GM12874 (cell line): ENCODE measurements around the gene NR2C2.

Source experiments
- TF ChIP-seq, protein P1 (sequence below): IDR thresholded peaks from 2 replicates; pipeline ENCODE4 v1.5.1; 2011; ENCODE audit warnings: low read depth, mild to moderate bottlenecking, control low read depth, low read length, moderate library complexity; ENCODE audit not compliant: insufficient read depth

Gene NR2C2

GRCh38 chr3:14906355-14906971, 40.9 kb upstream of the NR2C2 start:
- TF ChIP-seq, protein P1, sequence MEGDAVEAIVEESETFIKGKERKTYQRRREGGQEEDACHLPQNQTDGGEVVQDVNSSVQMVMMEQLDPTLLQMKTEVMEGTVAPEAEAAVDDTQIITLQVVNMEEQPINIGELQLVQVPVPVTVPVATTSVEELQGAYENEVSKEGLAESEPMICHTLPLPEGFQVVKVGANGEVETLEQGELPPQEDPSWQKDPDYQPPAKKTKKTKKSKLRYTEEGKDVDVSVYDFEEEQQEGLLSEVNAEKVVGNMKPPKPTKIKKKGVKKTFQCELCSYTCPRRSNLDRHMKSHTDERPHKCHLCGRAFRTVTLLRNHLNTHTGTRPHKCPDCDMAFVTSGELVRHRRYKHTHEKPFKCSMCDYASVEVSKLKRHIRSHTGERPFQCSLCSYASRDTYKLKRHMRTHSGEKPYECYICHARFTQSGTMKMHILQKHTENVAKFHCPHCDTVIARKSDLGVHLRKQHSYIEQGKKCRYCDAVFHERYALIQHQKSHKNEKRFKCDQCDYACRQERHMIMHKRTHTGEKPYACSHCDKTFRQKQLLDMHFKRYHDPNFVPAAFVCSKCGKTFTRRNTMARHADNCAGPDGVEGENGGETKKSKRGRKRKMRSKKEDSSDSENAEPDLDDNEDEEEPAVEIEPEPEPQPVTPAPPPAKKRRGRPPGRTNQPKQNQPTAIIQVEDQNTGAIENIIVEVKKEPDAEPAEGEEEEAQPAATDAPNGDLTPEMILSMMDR: no peak

DNA sequence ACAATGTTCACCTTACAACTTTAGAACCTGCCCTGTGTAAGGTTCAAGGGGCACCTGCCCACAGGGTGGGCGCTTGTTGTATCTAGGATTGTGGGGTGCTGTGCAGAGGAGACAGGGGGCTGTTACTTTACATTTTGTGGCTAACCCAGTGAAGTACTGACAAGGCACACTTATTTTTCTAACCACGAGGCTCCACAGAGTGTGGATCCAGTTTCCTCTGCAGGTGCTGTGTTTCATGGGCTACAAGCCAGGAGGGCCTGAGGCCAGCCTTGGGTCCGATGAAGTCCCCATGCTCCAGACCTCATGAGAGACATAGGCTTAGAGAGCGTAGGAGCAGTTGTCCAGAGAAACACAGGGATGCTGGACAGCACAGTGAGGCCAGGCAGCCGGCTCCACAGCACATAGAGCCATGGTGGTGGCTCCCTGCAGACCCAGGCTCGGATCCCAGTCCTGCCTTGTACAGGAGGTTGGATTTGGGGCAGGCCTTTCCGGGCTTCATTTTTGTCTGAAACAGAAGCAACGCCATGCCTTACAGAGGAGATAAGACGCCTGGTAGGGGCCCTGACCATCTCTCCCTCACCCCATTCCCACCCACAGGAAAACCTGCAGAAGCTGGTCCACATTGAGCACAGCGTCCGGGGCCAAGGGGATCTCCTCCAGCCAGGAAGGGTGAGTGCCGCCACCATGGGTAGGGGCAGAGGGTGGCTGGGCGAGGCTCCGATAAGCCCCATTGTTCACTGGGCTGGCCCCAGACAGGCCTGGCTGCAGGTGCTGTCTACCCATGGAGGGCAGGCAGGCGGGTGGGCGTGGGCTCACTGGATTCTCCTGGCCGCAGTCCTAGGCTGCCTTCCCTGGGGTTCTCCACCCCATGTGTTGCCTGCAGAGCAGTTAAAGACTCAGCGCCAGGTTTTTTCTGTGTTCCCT, 40.1 kb upstream of the NR2C2 start:
- TF ChIP-seq, protein P1: no peak

- TF ChIP-seq, protein P1: no peak
Observed at GRCh38 chr3:14909250-14909649, 38.1 kb upstream of the NR2C2 start.

- TF ChIP-seq, protein P1: no peak
Observed at GRCh38 chr3:14911651-14912050, 35.7 kb upstream of the NR2C2 start.

DNA sequence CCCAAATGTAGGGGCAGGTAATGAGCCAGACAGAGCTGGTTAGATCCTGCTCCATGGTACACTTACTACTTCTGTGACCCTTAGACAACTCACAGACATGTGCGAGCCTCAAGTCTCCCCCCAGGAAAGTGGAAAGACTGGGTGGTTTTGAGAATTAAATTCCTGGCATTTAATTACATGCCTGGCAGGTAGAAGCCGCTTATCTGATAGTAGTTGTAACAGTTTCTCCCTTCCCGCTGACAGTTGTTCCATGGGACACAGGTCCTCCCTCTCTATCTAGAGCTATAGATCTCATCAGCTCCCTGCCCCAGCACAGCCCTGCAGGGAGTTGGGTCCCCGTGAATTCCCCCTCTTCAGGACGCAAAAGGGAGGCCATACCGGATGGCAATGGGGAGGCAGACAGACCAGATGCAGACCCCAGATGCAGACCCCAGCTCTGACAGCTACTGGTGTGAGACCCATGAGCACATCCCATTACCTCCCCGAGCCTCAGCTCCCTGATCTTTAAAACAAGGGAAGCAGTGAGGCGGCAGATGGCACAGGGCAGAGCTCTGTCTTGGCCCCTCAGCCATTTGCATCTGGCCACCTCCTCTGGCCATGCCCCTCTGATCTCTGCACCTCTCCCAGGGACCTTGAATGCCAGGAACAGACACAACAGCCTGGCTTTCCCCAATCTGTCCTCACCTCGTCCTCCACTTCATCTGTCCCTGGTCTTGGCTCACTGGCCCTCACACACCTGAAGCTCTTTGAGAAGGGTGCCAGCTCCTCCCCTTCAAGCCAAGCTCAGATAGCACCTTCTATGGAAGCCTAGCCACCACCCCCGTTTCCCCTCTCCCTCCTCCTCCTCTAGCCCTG, 34.1 kb upstream of the NR2C2 start:
- TF ChIP-seq, protein P1: no peak

GRCh38 chr3:14913926-14914778, 33.2 kb upstream of the NR2C2 start:
- TF ChIP-seq, protein P1: no peak
